ENCODE measurements around the gene OR2A5. TPM values are rescaled to one million over a fixed set of nuclear protein-coding genes. Genes with fewer than 3 reads are reported as not detected.

OR2A5 gene
- total RNA-seq, 1 donor from 2014 or later = not detected

DNA sequence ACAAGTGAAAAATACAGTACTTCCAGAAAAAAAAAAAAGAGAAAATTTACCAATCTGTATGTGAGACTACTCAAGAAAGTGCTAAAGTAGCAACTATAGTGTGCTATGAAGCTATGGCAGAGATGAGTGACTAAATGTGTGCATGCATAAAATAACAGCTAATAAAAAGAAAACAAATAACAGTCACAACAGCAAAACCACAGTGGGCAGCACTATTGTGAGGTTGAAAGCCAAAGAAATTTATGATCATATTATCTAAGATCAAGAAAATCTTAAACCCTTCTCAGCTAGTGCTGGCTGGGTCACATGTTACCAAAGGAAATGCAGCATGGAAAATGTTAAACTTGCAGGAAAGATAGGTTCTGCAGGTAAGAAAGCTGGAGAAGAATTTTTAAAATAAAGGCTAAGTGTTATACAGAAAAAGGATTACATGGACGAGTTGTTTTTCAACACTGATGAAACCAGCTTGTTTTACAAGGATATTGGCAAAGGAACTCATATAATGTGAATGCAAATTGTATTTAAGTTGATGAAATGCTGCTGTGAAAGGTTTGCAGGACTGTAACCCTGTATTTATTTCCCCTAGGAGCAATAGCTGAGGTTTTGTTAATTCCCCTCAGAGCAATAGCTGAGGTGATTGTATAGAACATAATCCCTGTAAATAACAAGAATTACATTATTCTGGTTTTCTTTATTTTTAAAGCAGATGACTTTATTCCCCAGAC, 15.6 kb upstream of the OR2A5 start:
- no peaks in the 10 kb centered on the region for H3K9me3 ChIP-seq
- no peak overlapping the region for H3K4me3 ChIP-seq
- H3K4me1 ChIP-seq = no peaks in the 10 kb centered on the region
- no peaks in the 10 kb centered on the region for H3K36me3 ChIP-seq
- no peak for DNase-seq (ENCODE audit: extremely low spot score in 2 of 2)
- TF ChIP-seq POLR2A (IDR thresholded peaks at IDR 0.05) (no peak), POLR2AphosphoS5 (IDR thresholded peaks at IDR 0.05; ENCODE audit: insufficient read depth in 1 of 2, low read depth in 1 of 2) (no peak), CTCF (IDR thresholded peaks at IDR 0.05) (no peak)
- no peak overlapping the region for H3K27ac ChIP-seq
- intact Hi-C loops (cut with DNase I) = no loop called here
- no peaks in the 10 kb centered on the region for H3K27me3 ChIP-seq

DNA sequence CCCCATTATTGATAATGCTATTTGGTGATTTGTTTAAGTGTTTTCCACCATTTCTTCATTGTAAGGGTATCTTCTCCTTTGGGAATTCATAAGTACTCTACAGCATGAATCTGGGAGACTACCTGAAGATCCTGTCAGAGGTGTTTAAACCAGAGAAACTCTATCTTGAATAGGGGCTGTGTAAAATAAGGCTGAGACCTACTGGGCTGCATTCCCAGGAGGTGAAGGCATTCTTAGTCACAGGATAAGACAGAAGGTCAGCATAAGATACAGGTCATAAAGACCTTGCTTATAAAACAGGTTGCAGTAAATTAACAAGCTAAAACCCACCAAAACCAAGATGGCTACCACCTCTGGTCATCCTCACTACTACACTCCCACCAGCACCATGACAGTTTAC, 13.4 kb upstream of the OR2A5 start:
- no peak overlapping the region for H3K27ac ChIP-seq
- H3K9me3 ChIP-seq = no peaks in the 10 kb centered on the region
- H3K27me3 ChIP-seq = no peaks in the 10 kb centered on the region
- no peak for DNase-seq (ENCODE audit: extremely low spot score in 2 of 2)
- H3K4me3 ChIP-seq = no peak overlapping the region
- intact Hi-C loops (cut with DNase I) = no loop called here
- TF ChIP-seq CTCF (IDR thresholded peaks at IDR 0.05) = no peak
- no peak for TF ChIP-seq POLR2AphosphoS5 (IDR thresholded peaks at IDR 0.05; ENCODE audit: insufficient read depth in 1 of 2, low read depth in 1 of 2)
- TF ChIP-seq POLR2A (IDR thresholded peaks at IDR 0.05) = no peak
- H3K4me1 ChIP-seq = no peaks in the 10 kb centered on the region
- no peaks in the 10 kb centered on the region for H3K36me3 ChIP-seq

DNA sequence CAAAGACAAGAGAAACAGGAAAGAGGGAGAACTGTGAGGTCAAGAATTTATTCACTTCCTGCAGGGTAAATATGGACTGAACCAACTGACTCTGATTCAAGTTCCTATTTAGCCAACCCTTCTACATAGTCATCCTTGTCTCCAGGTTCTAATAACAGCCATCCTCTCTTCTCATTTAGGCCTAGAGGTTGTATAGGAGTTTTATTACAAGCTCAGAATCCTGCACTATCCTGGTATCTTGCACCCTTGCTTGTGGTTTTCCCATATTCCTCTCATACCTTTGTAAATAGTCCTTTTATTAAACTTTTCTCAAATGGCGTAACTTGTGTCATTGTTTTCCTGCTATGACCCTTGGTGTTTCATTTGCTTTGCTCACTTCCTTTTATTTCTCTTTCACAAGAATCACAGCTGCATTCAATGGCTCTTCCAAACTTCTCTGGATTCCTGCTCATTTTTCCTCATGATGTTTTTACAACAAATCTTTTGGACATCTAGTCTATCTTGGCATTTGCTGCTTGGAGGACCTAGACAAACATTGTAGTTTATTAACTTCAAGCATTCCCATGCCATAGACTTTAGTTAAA, 12.4 kb upstream of the OR2A5 start:
- Histone ChIP-seq H3K27ac (no peak overlapping the region), H3K4me3 (no peak overlapping the region), H3K27me3 (no peaks in the 10 kb centered on the region), H3K9me3 (no peaks in the 10 kb centered on the region), H3K36me3 (no peaks in the 10 kb centered on the region), H3K4me1 (no peaks in the 10 kb centered on the region)
- TF ChIP-seq CTCF (IDR thresholded peaks at IDR 0.05) (no peak), POLR2A (IDR thresholded peaks at IDR 0.05) (no peak), POLR2AphosphoS5 (IDR thresholded peaks at IDR 0.05; ENCODE audit: insufficient read depth in 1 of 2, low read depth in 1 of 2) (no peak)
- intact Hi-C loops (cut with DNase I) = no loop called here
- no peak for DNase-seq (ENCODE audit: extremely low spot score in 2 of 2)

DNA sequence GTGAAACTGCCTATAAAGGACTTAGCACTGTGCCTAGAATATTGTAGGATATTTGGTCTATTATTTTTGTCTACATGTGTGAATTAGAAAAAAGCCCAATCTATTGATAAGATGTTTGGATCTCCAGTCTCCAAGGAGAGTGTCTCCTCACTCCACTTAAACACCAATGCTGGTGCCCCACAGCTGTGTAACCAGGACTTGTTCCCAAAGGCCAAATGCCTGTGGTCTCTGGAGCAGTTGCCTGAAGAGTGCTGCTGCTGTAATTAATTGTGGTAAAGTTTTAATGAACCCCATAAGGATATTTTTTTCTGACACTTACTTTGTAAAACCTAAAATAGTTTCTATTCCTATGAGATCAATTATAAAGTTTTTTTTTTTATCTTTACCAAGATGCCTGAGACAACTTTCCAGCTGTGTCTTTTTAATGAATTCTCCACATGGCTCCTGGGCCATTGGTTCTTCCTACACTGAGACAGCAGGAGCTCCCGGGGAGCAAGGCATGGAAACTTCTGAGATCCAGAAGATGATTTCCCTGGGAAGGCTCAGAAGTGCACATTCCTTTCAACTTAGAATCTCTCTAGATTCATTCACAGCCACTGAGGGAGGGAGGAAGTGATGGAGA, 11.2 kb upstream of the OR2A5 start:
- Histone ChIP-seq H3K27ac (no peak overlapping the region), H3K36me3 (no peaks in the 10 kb centered on the region), H3K9me3 (no peaks in the 10 kb centered on the region), H3K4me1 (no peaks in the 10 kb centered on the region), H3K4me3 (no peak overlapping the region), H3K27me3 (no peaks in the 10 kb centered on the region)
- intact Hi-C loops (cut with DNase I) = no loop called here
- TF ChIP-seq POLR2AphosphoS5 (IDR thresholded peaks at IDR 0.05; ENCODE audit: insufficient read depth in 1 of 2, low read depth in 1 of 2) (no peak), CTCF (IDR thresholded peaks at IDR 0.05) (no peak), POLR2A (IDR thresholded peaks at IDR 0.05) (no peak)
- DNase-seq (ENCODE audit: extremely low spot score in 2 of 2) = no peak

DNA sequence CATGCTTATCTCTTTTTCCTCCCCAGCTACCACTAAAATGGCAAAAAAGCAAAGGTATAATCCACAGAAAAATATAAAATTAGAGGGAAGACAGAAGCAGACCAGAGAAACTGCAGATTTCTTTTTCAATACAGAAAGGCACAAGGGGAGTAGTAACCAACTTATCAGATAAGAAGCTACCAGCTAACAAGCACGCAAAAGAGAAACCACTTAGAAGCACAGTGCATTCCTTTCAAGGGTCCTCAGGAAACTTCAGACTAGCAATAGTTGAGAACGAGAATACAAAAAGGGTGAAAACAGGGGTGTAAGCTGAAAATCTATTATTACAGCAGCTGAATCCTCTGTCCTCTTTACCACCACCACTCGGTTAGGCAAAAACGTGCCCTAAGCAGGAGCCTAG, 9.9 kb upstream of the OR2A5 start:
- no peaks in the 10 kb centered on the region for H3K36me3 ChIP-seq
- no peak overlapping the region for H3K4me3 ChIP-seq
- H3K27me3 ChIP-seq = no peaks in the 10 kb centered on the region
- H3K4me1 ChIP-seq = no peaks in the 10 kb centered on the region
- no peak for DNase-seq (ENCODE audit: extremely low spot score in 2 of 2)
- H3K9me3 ChIP-seq = no peaks in the 10 kb centered on the region
- no peak for TF ChIP-seq CTCF (IDR thresholded peaks at IDR 0.05)
- no peak overlapping the region for H3K27ac ChIP-seq
- intact Hi-C loops (cut with DNase I) = no loop called here

All from vagina (tissue), 2 donors.